Measurements from ENCODE around the gene CACNB3. TPM values are rescaled to one million over a fixed set of nuclear protein-coding genes. Genes with fewer than 3 reads are reported as not detected.

Gene CACNB3
- total RNA-seq, 2 donors from 2014 or later: 23.4 to 54.5 TPM

GRCh38 chr12:48789858-48790326, 28.4 kb upstream of the CACNB3 start:
- peak overlapping the region; percentile 75 for H3K4me3 ChIP-seq
- peaks cover 16% of the 10 kb centered on the region for H3K4me1 ChIP-seq
- DNase-seq: peak; percentile 45
- no peak for TF ChIP-seq CTCF (IDR thresholded peaks at IDR 0.05)
- H3K27me3 ChIP-seq: no peaks in the 10 kb centered on the region
- no peaks in the 10 kb centered on the region for H3K36me3 ChIP-seq
- intact Hi-C loops (cut with DNase I): no loop called here
- peak overlapping the region; percentile 83 for H3K27ac ChIP-seq
- peak overlapping the region in 1 of 2 donors; percentile 82 for H3K9ac ChIP-seq (ENCODE audit: low read depth in 2 of 2, low read length in 2 of 2)
- H3K9me3 ChIP-seq: no peaks in the 10 kb centered on the region

DNA sequence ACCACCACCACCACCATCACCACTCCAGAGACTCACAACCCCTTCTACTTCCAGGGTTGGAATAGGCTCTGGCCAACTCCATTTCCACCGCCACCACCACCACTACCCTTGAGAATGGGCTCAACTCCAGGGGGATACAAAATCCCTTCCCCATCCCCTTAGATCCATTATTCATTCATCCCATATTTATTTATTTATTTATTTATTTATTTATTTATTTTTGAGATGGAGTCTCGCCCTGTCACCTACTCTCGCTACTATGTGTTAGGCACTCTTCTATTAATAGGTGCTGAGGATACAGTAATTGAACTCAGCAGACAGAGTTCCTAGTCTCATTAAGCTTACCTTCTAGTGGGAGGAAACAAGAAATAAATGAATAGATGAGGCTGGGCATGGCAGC, 24.6 kb upstream of the CACNB3 start:
- H3K36me3 ChIP-seq: no peaks in the 10 kb centered on the region
- H3K9me3 ChIP-seq: no peaks in the 10 kb centered on the region
- peak overlapping the region; percentile 70 for H3K27ac ChIP-seq
- intact Hi-C loops (cut with DNase I): no loop called here
- H3K4me1 ChIP-seq: peaks cover 16% of the 10 kb centered on the region
- no peak overlapping the region for H3K4me3 ChIP-seq
- H3K27me3 ChIP-seq: no peaks in the 10 kb centered on the region
- no peak for TF ChIP-seq CTCF (IDR thresholded peaks at IDR 0.05)
- no peak for DNase-seq
- H3K9ac ChIP-seq (ENCODE audit: low read depth in 2 of 2, low read length in 2 of 2): no peak overlapping the region

GRCh38 chr12:48794870-48795269, 23.4 kb upstream of the CACNB3 start:
- H3K9ac ChIP-seq (ENCODE audit: low read depth in 2 of 2, low read length in 2 of 2): peak overlapping the region in 1 of 2 donors; percentile 60
- DNase-seq: no peak

DNA sequence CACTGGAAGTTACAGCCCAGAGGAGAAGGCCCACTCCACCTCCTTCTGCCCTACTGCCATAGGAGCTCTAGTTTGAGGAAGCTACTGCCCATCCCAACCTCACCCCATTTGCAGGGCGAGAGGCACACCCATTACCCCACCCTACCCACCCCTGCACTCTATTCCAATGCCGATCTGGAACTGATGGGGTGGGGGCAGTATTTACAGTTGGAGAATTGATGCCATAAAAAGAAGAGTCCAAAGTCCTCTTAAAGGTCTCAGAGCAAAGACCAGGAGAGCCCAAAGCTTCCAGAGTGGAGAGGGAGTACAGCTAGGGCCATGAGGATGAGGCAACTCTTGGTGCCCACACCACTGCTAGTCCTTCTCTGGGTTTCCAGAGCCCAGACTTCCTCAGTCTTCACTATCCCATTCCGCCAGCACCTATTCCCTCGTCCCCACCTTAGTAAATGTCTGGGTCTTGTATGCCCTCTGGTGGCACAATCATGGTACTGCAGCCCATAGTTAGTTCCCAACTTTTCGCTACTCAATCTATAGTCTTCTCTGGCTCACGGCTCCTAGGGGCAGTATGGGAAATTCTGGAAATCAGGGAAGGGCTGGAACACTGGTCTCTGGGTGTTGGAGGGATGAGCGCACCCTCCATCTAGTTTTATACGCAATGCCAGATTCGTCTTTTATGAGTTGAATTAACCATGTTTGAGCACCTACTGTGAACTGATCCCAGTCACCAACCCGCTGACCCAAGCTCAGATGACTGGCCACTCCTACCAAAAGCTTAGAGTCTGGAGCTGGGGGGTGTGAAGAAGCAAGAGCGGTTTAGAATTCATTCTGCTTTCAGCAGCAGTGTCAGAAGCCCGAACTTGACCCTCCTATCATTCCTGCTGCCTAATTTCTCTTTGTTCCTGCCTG, 22.5 kb upstream of the CACNB3 start:
- Histone ChIP-seq H3K27ac (peak overlapping the region; percentile 70), H3K27me3 (no peaks in the 10 kb centered on the region), H3K36me3 (no peaks in the 10 kb centered on the region), H3K9ac (ENCODE audit: low read depth in 2 of 2, low read length in 2 of 2) (peak overlapping the region in 1 of 2 donors; percentile 60), H3K9me3 (no peaks in the 10 kb centered on the region), H3K4me3 (no peak overlapping the region), H3K4me1 (peaks cover 16% of the 10 kb centered on the region)
- intact Hi-C loops (cut with DNase I): loop anchor here (2.0 kb wide), 1 partner anchor 43 kb away; no protein-coding TSS in a partner anchor
- DNase-seq: peak; percentile 87
- TF ChIP-seq CTCF (IDR thresholded peaks at IDR 0.05): peak; percentile 94

More at GRCh38 chr12:48794870-48795269, 23.4 kb upstream of the CACNB3 start:
- intact Hi-C loops (cut with DNase I): no loop called here
- Histone ChIP-seq H3K27ac (peak overlapping the region; percentile 70), H3K9me3 (no peaks in the 10 kb centered on the region), H3K4me1 (peaks cover 16% of the 10 kb centered on the region), H3K27me3 (no peaks in the 10 kb centered on the region), H3K36me3 (no peaks in the 10 kb centered on the region), H3K4me3 (no peak overlapping the region)
- TF ChIP-seq CTCF (IDR thresholded peaks at IDR 0.05): no peak

- H3K9ac ChIP-seq (ENCODE audit: low read depth in 2 of 2, low read length in 2 of 2): no peak overlapping the region
- no peak for DNase-seq
- H3K4me3 ChIP-seq: no peak overlapping the region
- no peaks in the 10 kb centered on the region for H3K9me3 ChIP-seq
- intact Hi-C loops (cut with DNase I): loop anchor here (2.0 kb wide), 1 partner anchor 44 kb away; no protein-coding TSS in a partner anchor
- peaks cover 16% of the 10 kb centered on the region for H3K4me1 ChIP-seq
- no peak for TF ChIP-seq CTCF (IDR thresholded peaks at IDR 0.05)
- H3K36me3 ChIP-seq: no peaks in the 10 kb centered on the region
- no peak overlapping the region for H3K27ac ChIP-seq
- H3K27me3 ChIP-seq: no peaks in the 10 kb centered on the region
Measured at GRCh38 chr12:48796976-48797375, 21.3 kb upstream of the CACNB3 start.

All from colonic mucosa (tissue), 4 donors.